K562 (cell line): Measurements from ENCODE around the gene SMIM23.

Experiments used
- ATF2 ChIP-seq: sonication (generic); formaldehyde crosslinking; IDR thresholded peaks from 2 replicates; pipeline ENCODE4 v1.8.1; 2022; ENCODE audit warnings: missing genetic modification reagents
- CHCHD3 ChIP-seq: fragments of 250-450 bp; sonication (Bioruptor Pico); IDR thresholded peaks from 2 replicates; pipeline ENCODE4 v2.1.2; 2022; ENCODE audit warnings: mild to moderate bottlenecking
- CTCF ChIP-seq, 3 experiments: IDR thresholded peaks in 2 of 3; conservative IDR thresholded peaks in 1 of 3; 2 replicates each; pipeline ENCODE4 v1.5.1; 2011 to 2012; ENCODE audit warnings: low read length in 3 of 3, mild to moderate bottlenecking in 3 of 3, control low read depth in 2 of 3, improper control_type of control experiment in 1 of 3, inconsistent platforms in 1 of 3, low read depth in 1 of 3, mixed read lengths in 1 of 3, moderate library complexity in 1 of 3; ENCODE audit not compliant: insufficient read depth in 2 of 3
- E2F4 ChIP-seq: sonication (generic); formaldehyde crosslinking; IDR thresholded peaks from 2 replicates; pipeline ENCODE4 v1.8.0; 2022; ENCODE audit warnings: mild to moderate bottlenecking, low read depth, missing genetic modification reagents
- HNRNPK ChIP-seq: fragments of 200-400 bp; formaldehyde crosslinking; IDR thresholded peaks from one replicate; pipeline ENCODE4 v1.6.1; 2018; ENCODE audit warnings: mild to moderate bottlenecking, low read depth, low read length; ENCODE audit not compliant: poor library complexity, severe bottlenecking
- NR2F6 ChIP-seq: fragments of 450-650 bp; formaldehyde crosslinking; IDR thresholded peaks from 2 replicates; pipeline ENCODE4 v1.4.0; 2020; ENCODE audit warnings: mild to moderate bottlenecking
- POLR2AphosphoS5 ChIP-seq: IDR thresholded peaks from 2 replicates; pipeline ENCODE4 v1.6.1; 2011; ENCODE audit warnings: mild to moderate bottlenecking, low read depth, low read length, moderate library complexity; ENCODE audit not compliant: control insufficient read depth, insufficient read depth
- RFX5 ChIP-seq: IDR thresholded peaks from 2 replicates; pipeline ENCODE4 v1.6.1; 2011; ENCODE audit warnings: low read depth, mild to moderate bottlenecking, improper control_type of control experiment, low read length
- SPI1 ChIP-seq: IDR thresholded peaks from 2 replicates; pipeline ENCODE4 v1.6.1; 2011; ENCODE audit warnings: low read depth, low read length, control low read depth, borderline replicate concordance
- ZNF165 ChIP-seq: fragments of 250-450 bp; sonication (Bioruptor Pico); IDR thresholded peaks from 2 replicates; pipeline ENCODE4 v1.4.0; 2020; ENCODE audit warnings: borderline replicate concordance
- ZNF398 ChIP-seq: fragments of 250-450 bp; sonication (Bioruptor Pico); IDR thresholded peaks from 2 replicates; pipeline ENCODE4 v1.8.0; 2021; ENCODE audit warnings: moderate library complexity, mild to moderate bottlenecking, inconsistent platforms

GRCh38 chr5:171764265-171764664, 21.4 kb upstream of the SMIM23 start:
- TF ChIP-seq ZNF398 (CRISPR knock-in tag) (no peak), CTCF (IDR thresholded peaks at IDR 0.05 in 2 of 3, conservative IDR thresholded peaks at IDR 0.05 in 1 of 3; ENCODE audit: insufficient read depth in 2 of 3, low read depth in 1 of 3, low read length in 3 of 3) (no peak), ZNF165 (CRISPR knock-in tag) (no peak), E2F4 (no peak), SPI1 (no peak), HNRNPK (no peak), CHCHD3 (CRISPR knock-in tag) (no peak), ATF2 (CRISPR knock-in tag) (no peak), NR2F6 (CRISPR knock-in tag) (no peak), POLR2AphosphoS5 (no peak), RFX5 (no peak)
